DND-41 (cell line): Measurements from ENCODE around the gene OR52K1.
"Not testable (repeated sequence)": the region's sequence is repeated elsewhere in the genome, so short reads cannot be mapped to it uniquely, and the experiment has no call there.

Experiments
- ATAC-seq: fragments of 200-7000 bp; cut with Tn5 transposase; 3 replicates; pipeline ENCODE4 v1.9.1; 2021; ENCODE audit warnings: low read depth; ENCODE audit not compliant: insufficient read depth
- DNase-seq: peaks from one replicate; pipeline ENCODE4 v3.0.0-alpha.2; 2020
- H2AFZ ChIP-seq: 2 replicates; pipeline ENCODE4 v1.6.0; 2012; ENCODE audit warnings: low read depth, low read length
- H3K27ac ChIP-seq: 2 replicates; pipeline ENCODE4 v1.5.1; 2012; ENCODE audit warnings: low read length, inconsistent platforms
- H3K27me3 ChIP-seq: fragments of 200-600 bp; sonication (generic); 2 replicates; pipeline ENCODE4 v1.6.0; 2012; ENCODE audit warnings: low read length, mild to moderate bottlenecking, inconsistent platforms; ENCODE audit not compliant: insufficient read depth, poor library complexity
- H3K36me3 ChIP-seq: 2 replicates; pipeline ENCODE4 v1.5.1; 2012; ENCODE audit warnings: low read length, inconsistent platforms; ENCODE audit not compliant: insufficient read depth
- H3K4me1 ChIP-seq: 2 replicates; pipeline ENCODE4 v1.5.1; 2012; ENCODE audit warnings: mild to moderate bottlenecking, low read length; ENCODE audit not compliant: insufficient read depth
- H3K4me2 ChIP-seq: 2 replicates; pipeline ENCODE4 v1.6.0; 2012; ENCODE audit warnings: mild to moderate bottlenecking, moderate library complexity, low read length, inconsistent platforms; ENCODE audit not compliant: insufficient read depth
- H3K4me3 ChIP-seq, 2 experiments: fragments of 200-600 bp in 1 of 2; shearing (Covaris generic) in 1 of 2; 2 replicates each; pipeline ENCODE4 v1.5.1; 2012 to 2016; ENCODE audit warnings: inconsistent platforms in 2 of 2, low read length in 2 of 2, mild to moderate bottlenecking in 2 of 2, low read depth in 1 of 2, moderate library complexity in 1 of 2
- H3K79me2 ChIP-seq: 2 replicates; pipeline ENCODE4 v1.6.0; 2012; ENCODE audit warnings: low read length, inconsistent platforms; ENCODE audit not compliant: insufficient read depth
- H3K9ac ChIP-seq: 2 replicates; pipeline ENCODE4 v1.6.0; 2012; ENCODE audit warnings: low read depth, mild to moderate bottlenecking, inconsistent platforms, low read length, moderate library complexity
- H3K9me3 ChIP-seq: 2 replicates; pipeline ENCODE4 v1.5.1; 2012; ENCODE audit warnings: low read length, moderate library complexity, mild to moderate bottlenecking, inconsistent platforms; ENCODE audit not compliant: insufficient read depth, severe bottlenecking
- H4K20me1 ChIP-seq: 2 replicates; pipeline ENCODE4 v1.6.0; 2012; ENCODE audit warnings: low read length; ENCODE audit not compliant: insufficient read depth
- CTCF ChIP-seq: IDR thresholded peaks from 2 replicates; pipeline ENCODE4 v1.5.1; 2012; ENCODE audit warnings: borderline replicate concordance, low read length, moderate library complexity, mild to moderate bottlenecking; ENCODE audit not compliant: poor library complexity, severe bottlenecking; ENCODE audit errors: extremely low read depth
- EZH2 ChIP-seq: IDR thresholded peaks from 3 replicates; pipeline ENCODE4 v1.6.1; 2012; ENCODE audit warnings: borderline replicate concordance, low read depth, mild to moderate bottlenecking, moderate library complexity, low read length, inconsistent platforms; ENCODE audit not compliant: severe bottlenecking

The OR52K1 gene

GRCh38 chr11:4527926-4528325, 45.5 kb downstream of the OR52K1 start:
- DNase-seq (no peak), ATAC-seq (no peak)
- H4K20me1 ChIP-seq, result no peaks in the 10 kb centered on the region
- no peaks in the 10 kb centered on the region for H3K9me3 ChIP-seq
- H3K36me3 ChIP-seq, result no peaks in the 10 kb centered on the region
- H3K27ac ChIP-seq, result no peak overlapping the region
- H3K27me3 ChIP-seq, result peaks cover 5% of the 10 kb centered on the region
- no peak overlapping the region for H3K4me2 ChIP-seq
- no peaks in the 10 kb centered on the region for H3K4me1 ChIP-seq
- no peak overlapping the region for H3K4me3 ChIP-seq
- H2AFZ ChIP-seq, result no peak overlapping the region
- H3K9ac ChIP-seq, result no peak overlapping the region
- TF ChIP-seq EZH2 (no peak), CTCF (no peak)
- no peaks in the 10 kb centered on the region for H3K79me2 ChIP-seq

GRCh38 chr11:4531686-4532085, 49.2 kb downstream of the OR52K1 start:
- H3K4me3 ChIP-seq, H3K4me1 ChIP-seq, H3K9ac ChIP-seq, H4K20me1 ChIP-seq, ATAC-seq, H2AFZ ChIP-seq, H3K79me2 ChIP-seq, H3K4me2 ChIP-seq, H3K36me3 ChIP-seq, H3K27ac ChIP-seq, H3K9me3 ChIP-seq, DNase-seq, H3K27me3 ChIP-seq: not testable (repeated sequence)

GRCh38 chr11:4539603-4540219, 57.3 kb downstream of the OR52K1 start:
- no peaks in the 10 kb centered on the region for H4K20me1 ChIP-seq
- H3K4me3 ChIP-seq, result no peak overlapping the region
- peak; percentile 52; the same call in 2 of the 3 replicates for ATAC-seq
- H3K36me3 ChIP-seq, result no peaks in the 10 kb centered on the region
- TF ChIP-seq EZH2 (no peak), CTCF (peak; percentile 74)
- H3K9ac ChIP-seq, result no peak overlapping the region
- DNase-seq, result peak; percentile 21
- H3K4me2 ChIP-seq, result no peak overlapping the region
- H3K27ac ChIP-seq, result no peak overlapping the region
- H3K27me3 ChIP-seq, result peaks cover 11% of the 10 kb centered on the region
- H2AFZ ChIP-seq, result no peak overlapping the region
- H3K9me3 ChIP-seq, result no peaks in the 10 kb centered on the region
- H3K79me2 ChIP-seq, result no peaks in the 10 kb centered on the region
- no peaks in the 10 kb centered on the region for H3K4me1 ChIP-seq

GRCh38 chr11:4541071-4541470, 58.6 kb downstream of the OR52K1 start:
- Histone ChIP-seq H3K4me1 (no peaks in the 10 kb centered on the region), H3K27me3 (peaks cover 11% of the 10 kb centered on the region), H3K4me2 (no peak overlapping the region), H4K20me1 (no peaks in the 10 kb centered on the region), H3K4me3 (no peak overlapping the region), H2AFZ (no peak overlapping the region), H3K79me2 (no peaks in the 10 kb centered on the region), H3K9me3 (no peaks in the 10 kb centered on the region), H3K9ac (no peak overlapping the region), H3K27ac (no peak overlapping the region), H3K36me3 (no peaks in the 10 kb centered on the region)
- no peak for TF ChIP-seq EZH2
- no peak for TF ChIP-seq CTCF
- no peak for ATAC-seq
- DNase-seq, result no peak
